IMR-90 (cell line): ENCODE data around the gene CADM2. TPM values are rescaled to one million over a fixed set of nuclear protein-coding genes. Genes with fewer than 3 reads are reported as not detected.
"Not testable (repeated sequence)": the region's sequence is repeated elsewhere in the genome, so short reads cannot be mapped to it uniquely, and the experiment has no call there.

ENCODE experiments used
- ATAC-seq: fragments of 200-7000 bp; cut with Tn5 transposase; 2 replicates; pipeline ENCODE4 v1.9.1; 2020; ENCODE audit warnings: low read depth, mild to moderate bottlenecking, moderate library complexity
- BruUV-seq: library from RNA; stranded (reverse); fragments of 400-500 nt; replicated peaks from 2 replicates; lab custom pipeline; 2021; lab: Mats Ljungman, UMichigan
- CTCF ChIA-PET: fragments of 300-600 bp; formaldehyde crosslinking; extraction: SDS; loops from one replicate; lab custom pipeline; 2021; ENCODE audit warnings: antibody characterized with exemption; lab: Yijun Ruan, JAX
- POLR2A ChIA-PET: fragments of 300-600 bp; sonication (Branson Sonifier 250); formaldehyde crosslinking; loops from one replicate; lab custom pipeline; 2022; ENCODE audit warnings: antibody characterized with exemption; ENCODE audit not compliant: unreplicated experiment; lab: Charles Lee
- DNase-seq: peaks from one replicate; pipeline ENCODE4 v3.0.0; 2013
- H2AFZ ChIP-seq: replicated peaks from 2 replicates; pipeline ENCODE3; 2013; ENCODE audit warnings: low read length, mild to moderate bottlenecking; ENCODE audit not compliant: poor library complexity
- H2AK5ac ChIP-seq: 2 replicates; pipeline ENCODE4 v1.6.1; 2013; ENCODE audit warnings: low read depth, low read length, inconsistent platforms
- H2AK9ac ChIP-seq: replicated peaks from 2 replicates; pipeline ENCODE3; 2013; ENCODE audit warnings: mild to moderate bottlenecking, low read depth, low read length, moderate library complexity; ENCODE audit not compliant: poor library complexity
- H2BK120ac ChIP-seq: 2 replicates; pipeline ENCODE4 v1.6.1; 2013; ENCODE audit warnings: low read depth, low read length, inconsistent platforms
- H2BK15ac ChIP-seq: 3 replicates; pipeline ENCODE4 v1.6.1; 2013; ENCODE audit warnings: low read depth, low read length, inconsistent platforms
- H2BK20ac ChIP-seq: 2 replicates; pipeline ENCODE4 v1.6.1; 2013; ENCODE audit warnings: low read depth, mild to moderate bottlenecking, inconsistent platforms, low read length, moderate library complexity
- H2BK5ac ChIP-seq: 2 replicates; pipeline ENCODE4 v1.6.1; 2013; ENCODE audit warnings: mild to moderate bottlenecking, low read depth, low read length, inconsistent platforms; ENCODE audit not compliant: poor library complexity, severe bottlenecking
- H3K14ac ChIP-seq: replicated peaks from 2 replicates; pipeline ENCODE4 v1.6.1; 2013; ENCODE audit warnings: low read depth, low read length, inconsistent platforms
- H3K18ac ChIP-seq: 2 replicates; pipeline ENCODE4 v1.6.1; 2013; ENCODE audit warnings: low read depth, low read length, control low read depth
- H3K23ac ChIP-seq: 2 replicates; pipeline ENCODE4 v1.6.1; 2013; ENCODE audit warnings: low read depth, low read length, inconsistent platforms
- H3K27ac ChIP-seq: 2 replicates; pipeline ENCODE4 v1.5.1; 2013; ENCODE audit warnings: mild to moderate bottlenecking, control low read depth, low read length; ENCODE audit not compliant: insufficient read depth
- H3K27me3 ChIP-seq: 2 replicates; pipeline ENCODE4 v1.6.1; 2013; ENCODE audit warnings: low read length; ENCODE audit not compliant: control insufficient read depth, insufficient read depth
- H3K36me3 ChIP-seq: 2 replicates; pipeline ENCODE4 v1.6.1; 2013; ENCODE audit warnings: low read length, mixed read lengths; ENCODE audit not compliant: control insufficient read depth, insufficient read depth
- H3K4ac ChIP-seq: 2 replicates; pipeline ENCODE4 v1.6.1; 2013; ENCODE audit warnings: low read depth, low read length, inconsistent platforms
- H3K4me1 ChIP-seq: 2 replicates; pipeline ENCODE4 v1.6.1; 2013; ENCODE audit warnings: low read length, mixed read lengths; ENCODE audit not compliant: control insufficient read depth, insufficient read depth
- H3K4me2 ChIP-seq: 2 replicates; pipeline ENCODE4 v1.6.1; 2013; ENCODE audit warnings: low read depth, mild to moderate bottlenecking, control low read depth, low read length, moderate library complexity
- H3K4me3 ChIP-seq: 2 replicates; pipeline ENCODE4 v1.5.1; 2013; ENCODE audit warnings: low read depth, mild to moderate bottlenecking, control low read depth, low read length, moderate library complexity; ENCODE audit not compliant: insufficient read depth
- H3K56ac ChIP-seq: 2 replicates; pipeline ENCODE4 v1.6.1; 2013; ENCODE audit warnings: low read length, inconsistent platforms; ENCODE audit not compliant: insufficient read depth; ENCODE audit errors: extremely low read depth
- H3K79me1 ChIP-seq, 2 experiments: 2 replicates each; pipeline ENCODE4 v1.6.1; 2013; ENCODE audit warnings: low read length in 2 of 2, inconsistent platforms in 1 of 2, low read depth in 1 of 2
- H3K9ac ChIP-seq: 2 replicates; pipeline ENCODE4 v1.6.1; 2013; ENCODE audit warnings: low read depth, low read length, control low read depth
- H3K9me1 ChIP-seq: 2 replicates; pipeline ENCODE4 v1.6.1; 2013; ENCODE audit warnings: low read length, inconsistent platforms; ENCODE audit not compliant: insufficient read depth
- H3K9me3 ChIP-seq: 2 replicates; pipeline ENCODE4 v1.6.1; 2013; ENCODE audit warnings: low read length; ENCODE audit not compliant: control insufficient read depth, insufficient read depth
- H4K20me1 ChIP-seq: 2 replicates; pipeline ENCODE4 v1.6.1; 2013; ENCODE audit warnings: low read length, inconsistent platforms; ENCODE audit not compliant: insufficient read depth
- H4K5ac ChIP-seq: 2 replicates; pipeline ENCODE4 v1.6.1; 2013; ENCODE audit warnings: mild to moderate bottlenecking, low read depth, low read length, control low read depth
- H4K8ac ChIP-seq, 2 experiments: 2 replicates each; pipeline ENCODE4 v1.6.1; 2013; ENCODE audit warnings: low read depth in 2 of 2, low read length in 2 of 2, control low read depth in 1 of 2, inconsistent platforms in 1 of 2
- H4K91ac ChIP-seq: 2 replicates; pipeline ENCODE4 v1.6.1; 2013; ENCODE audit warnings: low read depth, low read length, inconsistent platforms; ENCODE audit not compliant: insufficient read depth
- WGBS, 2 experiments: methylation state at CpG; one replicate each; pipeline versions ENCODE4 v1.1.5 to v1.1.7; 2013; ENCODE audit warnings: missing lambda C conversion rate in 2 of 2; ENCODE audit not compliant: insufficient read length in 1 of 2; ENCODE audit errors: extremely low coverage in 2 of 2; 5-methylcytosine and 5-hydroxymethylcytosine counted together
- dilution Hi-C: fragments of 300-500 bp; cut with HindIII; formaldehyde crosslinking; loops from one replicate; pipeline ENCODE4 v1.14.3; 2018; ENCODE audit warnings: low sequenced_read_pairs; ENCODE audit not compliant: unreplicated experiment
- in situ Hi-C: fragments of 300-500 bp; cut with MboI; formaldehyde crosslinking; loops from 3 replicates; pipeline ENCODE4 v1.14.3; 2019; ENCODE audit warnings: low sequenced_read_pairs, inconsistent platforms, mixed read lengths
- intact Hi-C: fragments of 100-400 bp; cut with micrococcal nuclease; formaldehyde crosslinking; loops from 2 replicates; pipeline ENCODE4 v1.10.0; 2022
- polyA plus RNA-seq, 3 experiments: library from polyadenylated mRNA; depleted of rRNA; stranded (reverse); fragments of >200 nt; gene quantifications; 2 replicates each; pipeline ENCODE4 v1.2.3, GENCODE V29; 2012; ENCODE audit warnings: low replicate concordance in 1 of 3
- total RNA-seq: library from RNA; depleted of rRNA; stranded (reverse); fragments of >200 nt; gene quantifications from 2 replicates; pipeline ENCODE4 v1.2.3, GENCODE V29; 2012

CADM2 gene
- total and polyA plus RNA-seq, 2 of the 4 experiments (the other 2 are of a cell fraction) = not detected

DNA sequence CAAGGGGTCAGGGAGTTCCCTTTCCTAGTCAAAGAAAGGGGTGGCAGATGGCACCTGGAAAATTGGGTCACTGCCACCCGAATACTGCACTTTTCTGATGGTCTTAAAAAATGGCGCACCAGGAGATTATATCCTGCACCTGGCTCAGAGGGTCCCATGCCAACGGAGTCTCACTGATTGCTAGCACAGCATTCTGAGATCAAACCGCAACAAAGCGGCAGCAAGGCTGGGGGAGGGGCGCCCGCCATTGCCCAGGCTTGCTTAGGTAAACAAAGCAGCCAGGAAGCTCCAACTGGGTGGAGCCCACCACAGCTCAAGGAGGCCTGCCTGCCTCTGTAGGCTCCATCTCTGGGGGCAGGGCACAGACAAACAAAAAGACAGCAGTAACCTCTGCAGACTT is 194.5 kb downstream of the CADM2 start:
- dilution Hi-C loops, H3K4me1 ChIP-seq, POLR2A ChIA-PET, BruUV-seq, H3K18ac ChIP-seq, H4K91ac ChIP-seq, CTCF ChIA-PET, H4K20me1 ChIP-seq, H3K56ac ChIP-seq, H2AK5ac ChIP-seq, H3K4me3 ChIP-seq, H2BK20ac ChIP-seq, H3K79me1 ChIP-seq, H3K4ac ChIP-seq, H2BK15ac ChIP-seq, ATAC-seq, H2BK5ac ChIP-seq, H3K9me3 ChIP-seq, H3K9ac ChIP-seq, H3K23ac ChIP-seq, H3K27me3 ChIP-seq, H3K27ac ChIP-seq, H4K8ac ChIP-seq, H3K9me1 ChIP-seq, H2AK9ac ChIP-seq, H3K4me2 ChIP-seq, intact Hi-C loops, H3K14ac ChIP-seq, H3K36me3 ChIP-seq, H2AFZ ChIP-seq, H2BK120ac ChIP-seq, DNase-seq, in situ Hi-C loops, H4K5ac ChIP-seq: not testable (repeated sequence)
- 90% methylated on average over 2 of the region's 7 CpGs; no CpG with 5 or more reads in 1 of the 2 experiments for WGBS, 2 experiments
